HG03066 (cell line): ENCODE measurements around the gene TMED10.
"Not testable (repeated sequence)": the region's sequence is repeated elsewhere in the genome, so short reads cannot be mapped to it uniquely, and the experiment has no call there.

Experiments used
- ATAC-seq: cut with Tn5 transposase; IDR thresholded peaks from one replicate; pipeline ENCODE4 v1.9.1; 2021; ENCODE audit warnings: low read depth; ENCODE audit not compliant: unreplicated experiment

The TMED10 gene

DNA sequence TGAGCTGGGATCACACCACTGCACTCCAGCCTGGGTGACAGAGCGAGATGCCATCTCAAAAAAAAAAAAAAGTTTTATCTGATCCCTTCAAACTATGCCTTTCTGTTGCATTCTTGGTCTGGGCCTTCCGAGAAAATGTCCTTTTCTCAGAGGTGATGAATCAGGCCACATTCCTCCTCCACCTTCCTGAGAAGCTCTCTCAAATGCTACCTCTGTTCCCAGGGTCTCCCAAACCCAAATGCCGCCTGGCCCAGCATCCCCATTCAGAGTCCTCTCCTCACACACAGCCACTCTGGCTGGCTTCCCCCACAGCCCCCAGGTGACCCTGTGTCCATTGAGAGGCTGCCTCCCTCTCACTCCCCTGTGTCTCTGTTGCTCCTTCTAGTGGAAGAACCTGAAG lies 19.7 kb upstream of the TMED10 start:
- no peak for ATAC-seq

DNA sequence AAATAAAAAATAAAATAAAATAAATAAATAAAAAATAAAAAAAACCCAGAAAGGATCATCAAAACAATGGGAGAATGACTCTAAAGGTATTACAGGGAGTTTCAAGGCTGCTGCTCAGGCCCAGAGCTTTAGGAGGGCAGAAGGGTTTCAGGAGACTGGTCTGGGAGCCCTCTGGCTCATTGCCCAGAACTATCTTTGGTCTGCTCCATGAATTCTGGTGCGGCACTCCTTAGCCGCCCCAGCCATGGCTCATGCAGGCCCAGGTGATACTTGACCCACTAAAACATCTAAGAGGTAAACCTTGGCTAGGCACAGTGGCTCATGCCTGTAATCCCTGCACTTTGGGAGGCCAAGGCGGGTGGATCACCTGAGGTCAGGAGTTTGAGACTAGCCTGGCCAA lies 14.7 kb upstream of the TMED10 start:
- ATAC-seq: no peak

DNA sequence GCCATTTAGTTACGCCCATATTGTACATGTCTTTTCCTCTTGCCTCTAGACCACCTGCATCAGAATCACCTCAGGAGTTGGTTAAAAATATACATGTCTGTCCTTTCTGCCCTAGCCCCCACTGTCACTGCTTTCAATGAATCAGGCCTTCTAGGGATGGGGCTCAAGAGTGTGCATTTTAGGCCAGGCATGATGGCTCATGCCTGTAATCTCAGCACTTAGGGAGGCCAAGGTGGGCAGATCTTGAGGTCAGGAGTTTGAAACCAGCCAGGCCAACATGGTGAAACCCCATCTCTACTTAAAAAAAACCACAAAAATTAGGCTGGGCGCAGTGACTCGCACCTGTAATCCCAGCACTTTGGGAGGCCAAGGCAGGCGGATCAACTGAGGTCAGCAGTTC lies 13.6 kb upstream of the TMED10 start:
- no peak for ATAC-seq

DNA sequence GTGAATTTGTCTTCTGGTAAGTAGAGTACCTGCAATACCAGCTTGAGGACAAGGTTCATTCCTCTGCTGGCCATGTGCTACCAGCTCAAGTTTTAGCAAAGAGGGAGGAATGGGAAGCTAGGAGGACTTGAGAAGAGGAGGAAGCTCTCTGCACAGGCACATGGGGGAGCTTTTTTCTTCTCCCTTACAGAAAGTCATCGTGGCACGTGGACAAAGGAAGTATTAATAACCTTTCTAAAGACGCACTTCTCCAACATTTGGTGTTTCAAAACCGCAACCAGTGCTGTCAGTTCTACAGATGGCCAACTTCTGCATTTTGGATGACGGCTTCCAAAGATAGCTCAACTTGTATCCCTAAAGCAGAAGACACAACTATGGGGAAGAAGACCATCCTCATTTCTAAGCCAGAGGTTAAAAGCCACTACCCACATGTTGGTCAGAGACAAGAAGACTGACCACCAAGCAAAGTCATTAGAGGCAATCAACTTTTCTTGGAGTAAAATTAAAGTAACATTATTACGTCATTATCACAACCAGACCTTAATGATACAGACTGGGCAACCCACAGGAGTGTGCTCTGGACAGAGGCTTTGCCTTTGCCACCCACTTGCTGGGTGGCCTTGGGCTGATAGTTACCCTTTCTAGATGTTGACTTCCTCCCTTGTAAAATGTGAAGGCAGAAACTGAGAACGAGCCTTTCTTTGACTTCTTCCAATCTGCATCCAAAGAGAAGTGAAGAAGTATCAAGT lies 12.3 kb upstream of the TMED10 start:
- no peak for ATAC-seq

DNA sequence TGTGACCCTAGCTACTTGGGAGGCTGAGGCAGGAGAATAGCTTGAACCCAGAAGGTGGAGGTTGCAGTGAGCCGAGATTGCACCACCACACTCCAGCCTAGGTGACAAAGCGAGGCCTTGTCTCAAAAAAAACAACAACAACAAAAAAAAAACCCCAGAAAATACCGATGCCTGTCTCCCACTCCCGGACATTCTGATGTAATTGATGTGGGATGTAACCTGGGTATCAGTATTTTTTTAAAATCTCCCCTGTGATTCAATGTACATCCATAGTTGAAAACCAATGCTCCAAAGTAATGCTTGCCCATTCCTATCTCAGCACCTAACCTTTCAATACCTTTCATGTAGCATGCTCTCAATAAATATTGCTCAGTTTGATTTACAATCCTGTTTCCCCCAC lies 11.7 kb upstream of the TMED10 start:
- ATAC-seq: no peak

DNA sequence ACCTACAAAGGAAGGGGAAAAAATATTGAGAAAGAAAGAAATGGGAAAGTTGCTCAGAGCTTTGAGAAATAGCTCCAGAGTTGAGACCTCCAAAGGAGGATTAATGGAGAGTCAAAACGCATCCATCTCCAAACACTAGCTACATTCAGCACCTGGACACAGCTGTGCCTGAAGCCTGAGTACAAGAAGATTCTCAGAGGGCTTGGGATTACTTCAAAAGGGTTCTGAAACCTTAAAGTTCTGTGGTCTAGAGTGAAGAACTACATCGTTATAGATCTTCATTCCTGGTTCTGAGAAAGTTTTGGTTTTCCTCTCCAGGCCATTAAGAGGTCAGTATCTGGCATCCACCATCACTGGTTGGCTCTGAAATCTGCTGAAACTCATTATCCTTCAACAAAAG lies 10.5 kb upstream of the TMED10 start:
- no peak for ATAC-seq

DNA sequence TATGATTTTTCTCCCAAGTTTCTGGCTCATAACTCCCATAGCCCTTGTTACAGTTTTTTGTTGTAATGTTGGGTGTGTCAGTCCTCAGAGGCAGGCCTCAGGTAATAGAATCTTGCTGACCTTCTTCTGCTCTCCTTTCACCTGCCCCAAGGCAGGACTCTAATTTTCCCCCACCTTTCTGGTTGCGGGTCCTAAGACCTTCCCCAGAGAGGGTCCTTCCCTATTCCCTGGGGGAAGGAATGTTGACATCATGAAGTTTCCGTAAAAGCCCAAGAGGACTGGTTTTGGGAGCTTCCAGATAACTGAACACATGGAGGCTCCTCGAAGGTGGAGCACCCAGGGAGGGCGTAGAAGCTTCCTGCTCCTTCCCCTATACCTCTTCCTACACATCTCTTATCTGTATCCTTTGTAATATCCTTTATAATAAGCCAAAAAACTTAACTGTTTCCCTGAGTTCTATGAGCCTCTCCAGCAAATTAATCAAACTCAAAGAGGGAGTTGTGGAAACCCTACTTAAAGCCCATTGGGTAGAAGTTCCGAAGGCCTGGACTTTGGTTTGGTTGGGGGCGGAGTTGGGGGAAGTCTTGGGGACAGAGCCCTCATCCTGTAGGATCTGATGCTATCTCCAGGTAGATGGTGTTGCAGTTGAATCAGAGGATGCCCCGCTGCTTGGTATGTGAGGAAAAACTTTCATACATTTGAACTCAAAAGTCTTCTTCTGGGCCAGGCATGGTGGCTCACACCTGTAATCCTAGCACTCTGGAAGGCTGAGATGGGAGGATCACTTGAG lies 9.0 kb upstream of the TMED10 start:
- ATAC-seq: no peak

DNA sequence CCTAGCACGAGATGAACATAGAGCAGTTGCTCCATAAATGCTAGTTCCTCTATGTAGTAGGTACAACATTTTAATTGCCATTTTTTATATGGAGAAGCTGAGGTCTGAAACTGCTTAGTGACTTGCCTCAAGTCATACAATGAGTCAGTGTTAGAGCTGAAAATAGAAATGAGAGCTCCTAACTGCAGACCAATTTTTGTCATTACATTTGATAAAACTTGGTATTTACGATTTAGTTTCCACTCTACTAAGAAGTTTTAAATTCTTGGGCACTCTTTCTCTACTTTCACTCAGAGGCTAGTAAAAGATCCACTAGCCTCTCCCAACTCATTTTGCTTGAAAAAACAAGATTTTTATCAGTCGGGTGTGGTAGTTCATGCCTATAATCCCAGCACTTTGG lies 8.1 kb upstream of the TMED10 start:
- ATAC-seq: no peak

DNA sequence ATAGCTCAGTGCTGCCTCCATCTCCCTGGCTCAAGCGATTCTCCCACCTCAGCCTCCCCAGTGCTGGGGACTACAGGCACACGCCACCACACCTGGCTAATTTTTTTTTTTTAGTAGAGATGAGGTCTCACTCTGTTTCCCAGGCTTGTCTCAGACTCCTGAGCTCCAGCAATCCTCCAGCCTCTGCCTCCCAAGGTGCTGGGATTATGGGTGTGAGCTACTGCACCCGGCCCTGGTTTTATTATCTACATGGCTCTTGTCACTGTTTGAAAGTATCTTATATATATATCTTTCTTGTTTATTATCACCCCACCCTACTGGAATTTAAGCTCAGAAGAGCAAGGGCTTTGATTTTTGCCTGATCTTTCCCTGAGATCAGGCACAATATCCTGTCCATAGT lies 7.6 kb upstream of the TMED10 start:
- ATAC-seq: no peak

DNA sequence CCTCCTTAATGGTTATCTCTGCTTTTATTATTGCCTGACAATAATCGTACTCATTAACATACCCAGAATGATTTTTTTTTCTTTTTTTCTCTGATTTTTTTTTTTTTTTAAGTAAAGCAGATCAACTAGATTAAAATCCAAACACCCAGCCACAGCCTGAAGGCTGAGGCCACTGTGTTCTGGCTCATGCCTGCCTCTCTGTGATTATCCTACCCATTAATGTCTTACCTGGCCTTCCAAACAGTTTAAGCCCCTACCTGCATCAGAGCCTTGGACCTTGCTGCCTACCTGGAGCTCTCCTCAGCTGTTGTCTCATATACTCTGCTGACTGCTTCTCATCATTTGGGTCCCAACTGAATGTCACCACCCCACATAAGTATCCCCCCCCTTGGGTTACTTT lies 6.8 kb upstream of the TMED10 start:
- no peak for ATAC-seq

DNA sequence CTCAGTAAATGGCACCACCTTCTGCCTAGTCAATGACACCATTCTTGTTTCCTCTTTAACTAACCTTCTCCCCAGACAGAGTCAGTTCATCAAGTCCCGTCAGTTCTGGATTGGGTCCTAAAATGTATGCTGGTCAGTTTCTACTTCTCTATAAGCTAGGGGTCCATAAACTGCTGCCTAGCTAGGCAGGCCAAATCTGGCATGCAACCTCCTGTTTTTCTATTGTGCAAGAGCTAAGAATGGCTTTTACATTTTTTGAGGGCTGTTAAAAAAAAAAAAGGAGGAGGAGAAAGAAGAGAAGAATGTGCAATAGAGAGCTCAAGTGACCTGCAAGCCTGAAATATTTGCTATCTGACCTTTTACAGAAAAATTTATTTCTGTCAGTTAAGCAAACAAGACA lies 6.4 kb upstream of the TMED10 start:
- ATAC-seq: no peak

DNA sequence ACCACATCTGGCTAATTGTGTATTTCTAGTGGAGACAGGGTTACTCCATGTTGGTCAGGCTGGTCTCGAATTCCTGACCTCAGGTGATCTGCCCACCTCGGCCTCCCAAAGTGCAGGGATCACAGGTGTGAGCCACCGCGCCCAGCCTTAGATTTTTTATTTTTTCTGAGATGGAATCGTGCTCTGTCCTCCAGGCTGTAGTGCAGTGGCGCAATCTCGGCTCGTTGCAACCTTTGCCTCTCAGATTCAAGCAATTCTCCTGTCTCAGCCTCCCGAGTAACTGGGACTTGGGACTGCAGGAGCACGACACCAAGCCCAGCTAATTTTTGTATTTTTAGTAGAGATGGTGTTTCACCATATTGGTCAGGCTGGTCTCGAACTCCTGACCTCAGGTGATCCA lies 5.8 kb upstream of the TMED10 start:
- ATAC-seq: not testable (repeated sequence)

DNA sequence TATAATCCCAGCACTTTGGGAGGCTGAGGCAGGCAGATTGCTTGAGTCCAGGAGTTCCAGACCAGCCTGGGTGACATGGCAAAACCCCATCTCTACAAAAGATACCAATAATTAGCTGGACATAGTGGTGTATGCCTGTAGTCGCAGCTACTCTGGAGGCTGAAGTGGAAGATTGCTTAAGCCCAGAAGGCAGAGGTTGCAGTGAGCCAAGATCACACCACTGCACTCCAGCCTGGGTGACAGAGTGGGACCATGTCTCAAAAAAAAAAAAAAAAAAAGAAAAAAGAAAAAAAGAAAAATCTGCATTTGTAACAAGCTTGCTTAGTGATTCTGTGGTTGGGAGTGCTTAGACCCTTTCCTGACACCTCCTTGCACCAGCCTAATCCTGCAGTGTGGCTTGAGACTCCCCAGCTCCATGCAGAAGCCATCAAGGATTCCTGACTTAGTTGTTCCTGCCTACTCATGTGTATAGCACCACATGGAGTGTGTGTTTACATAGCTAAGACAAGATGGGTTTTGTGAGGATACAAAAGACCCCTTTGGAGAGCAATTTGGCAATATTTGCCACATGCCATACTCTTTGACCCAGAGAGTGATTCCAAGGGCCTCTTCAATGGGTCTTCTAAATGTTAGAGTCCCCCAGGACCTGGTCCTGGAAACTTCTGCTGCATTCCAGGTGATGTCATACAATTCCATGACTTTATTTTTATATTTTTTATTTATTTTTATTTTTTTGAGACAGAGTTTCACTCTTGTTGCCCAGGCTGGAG lies 5.1 kb upstream of the TMED10 start:
- ATAC-seq: no peak

DNA sequence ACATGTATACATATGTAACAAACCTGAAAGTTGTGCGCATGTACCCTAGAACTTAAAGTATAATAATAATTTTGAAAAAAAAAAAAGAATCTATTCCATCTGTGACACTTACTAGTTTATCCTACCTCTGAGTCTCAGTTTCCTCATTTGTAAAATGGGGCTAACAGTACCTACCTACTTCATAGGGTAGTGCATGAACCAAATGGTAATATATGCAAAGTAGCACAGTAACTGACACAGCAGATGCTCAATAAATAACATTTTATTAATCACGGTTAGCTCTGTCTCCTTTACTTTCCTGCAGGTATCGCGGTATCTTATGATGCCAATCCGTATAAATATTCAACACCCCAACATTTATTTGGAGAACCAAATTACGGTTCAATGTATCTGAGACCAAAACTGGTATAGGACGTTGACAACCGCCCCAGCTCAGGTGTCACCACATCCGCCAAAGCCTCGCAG lies 703 bp downstream of the TMED10 start:
- peak; percentile 17 for ATAC-seq

DNA sequence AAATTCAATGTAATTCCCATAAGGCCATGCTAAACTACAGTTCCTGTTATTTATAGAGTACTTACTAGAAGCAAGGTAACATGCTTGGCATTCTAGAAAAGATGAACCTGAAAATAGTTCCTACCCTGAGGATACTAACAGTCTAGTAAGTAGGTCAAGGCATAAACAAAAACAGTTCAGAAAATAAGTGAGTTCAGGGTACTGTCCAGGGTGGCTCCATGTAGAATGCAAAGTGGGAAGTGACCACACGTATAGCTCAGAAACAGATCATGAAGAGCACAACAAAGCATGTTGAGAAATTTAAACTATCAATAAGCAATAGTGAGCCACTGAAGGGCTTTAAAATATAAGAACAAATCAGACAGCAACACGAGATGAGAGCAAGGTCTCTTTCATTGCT lies 2.3 kb downstream of the TMED10 start:
- ATAC-seq: no peak

DNA sequence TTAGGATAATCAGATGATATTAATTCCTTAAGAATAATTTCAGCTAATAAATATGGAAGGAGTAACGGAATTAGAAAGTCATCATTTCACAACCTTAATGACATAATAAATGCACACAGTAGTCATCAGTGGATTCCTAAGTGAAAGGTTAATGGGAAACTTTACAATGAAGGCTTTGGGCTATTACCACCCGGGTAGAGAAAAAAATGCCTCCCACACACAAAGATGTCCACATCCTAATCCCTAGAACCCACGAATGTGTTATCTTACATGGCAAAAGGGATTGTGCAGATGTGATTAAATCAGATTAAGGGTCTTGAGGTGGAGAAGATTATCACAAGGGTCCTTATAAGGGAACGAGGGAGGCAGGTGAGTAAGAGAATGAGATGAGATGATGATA lies 5.6 kb downstream of the TMED10 start:
- ATAC-seq: no peak

DNA sequence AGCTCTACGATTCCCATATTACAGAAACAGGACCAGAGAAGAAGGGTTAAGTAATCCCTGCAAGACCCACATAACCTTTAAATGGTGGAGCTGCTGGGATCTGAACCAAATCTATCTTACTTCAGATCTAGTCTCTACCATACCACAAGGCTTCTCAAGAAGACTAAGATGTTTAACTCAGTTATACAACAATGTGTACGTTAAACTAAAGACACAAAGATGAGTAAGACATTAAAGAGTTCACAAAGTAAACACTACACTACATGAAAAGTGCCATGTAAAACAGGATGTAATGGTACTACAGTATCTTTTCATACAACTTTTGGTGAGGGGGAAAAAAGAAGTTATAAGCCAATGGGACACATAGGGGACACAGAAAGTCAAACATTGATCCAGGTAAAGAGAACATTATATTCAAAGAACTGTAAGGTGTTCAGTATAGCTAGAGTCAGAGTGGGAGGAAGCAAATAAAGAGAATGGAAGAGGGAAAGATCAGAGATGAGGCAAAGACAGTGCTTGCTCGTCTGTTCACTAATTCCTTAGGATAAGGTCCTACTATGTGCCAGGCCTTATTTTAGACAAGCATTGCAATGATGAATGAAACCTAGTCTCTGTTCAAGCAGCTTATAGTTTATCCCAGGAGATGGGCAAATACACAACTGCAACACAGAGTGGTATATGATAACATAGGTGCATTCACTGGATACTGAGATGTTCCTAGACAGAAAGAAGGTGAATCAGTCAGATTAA lies 7.7 kb downstream of the TMED10 start:
- no peak for ATAC-seq

DNA sequence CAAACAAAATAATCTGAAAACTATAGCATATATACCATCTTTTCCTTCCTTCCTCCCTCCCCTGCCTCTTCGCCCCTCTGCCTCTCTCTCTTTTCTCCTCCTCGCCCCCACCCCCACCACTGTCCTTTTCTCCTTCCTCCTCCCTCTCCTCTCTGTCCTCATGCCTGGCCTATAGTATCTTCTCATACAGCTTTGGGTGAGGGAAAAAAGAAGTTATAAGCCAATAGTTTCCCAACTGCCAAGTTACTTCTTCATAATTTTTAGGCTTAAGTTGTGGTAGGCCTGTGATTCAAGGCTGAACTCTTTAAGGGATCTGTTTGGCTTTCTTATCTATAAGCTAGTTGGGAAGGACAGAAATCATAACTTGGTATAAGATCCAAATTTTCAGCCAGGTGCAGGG lies 9.1 kb downstream of the TMED10 start:
- no peak for ATAC-seq

DNA sequence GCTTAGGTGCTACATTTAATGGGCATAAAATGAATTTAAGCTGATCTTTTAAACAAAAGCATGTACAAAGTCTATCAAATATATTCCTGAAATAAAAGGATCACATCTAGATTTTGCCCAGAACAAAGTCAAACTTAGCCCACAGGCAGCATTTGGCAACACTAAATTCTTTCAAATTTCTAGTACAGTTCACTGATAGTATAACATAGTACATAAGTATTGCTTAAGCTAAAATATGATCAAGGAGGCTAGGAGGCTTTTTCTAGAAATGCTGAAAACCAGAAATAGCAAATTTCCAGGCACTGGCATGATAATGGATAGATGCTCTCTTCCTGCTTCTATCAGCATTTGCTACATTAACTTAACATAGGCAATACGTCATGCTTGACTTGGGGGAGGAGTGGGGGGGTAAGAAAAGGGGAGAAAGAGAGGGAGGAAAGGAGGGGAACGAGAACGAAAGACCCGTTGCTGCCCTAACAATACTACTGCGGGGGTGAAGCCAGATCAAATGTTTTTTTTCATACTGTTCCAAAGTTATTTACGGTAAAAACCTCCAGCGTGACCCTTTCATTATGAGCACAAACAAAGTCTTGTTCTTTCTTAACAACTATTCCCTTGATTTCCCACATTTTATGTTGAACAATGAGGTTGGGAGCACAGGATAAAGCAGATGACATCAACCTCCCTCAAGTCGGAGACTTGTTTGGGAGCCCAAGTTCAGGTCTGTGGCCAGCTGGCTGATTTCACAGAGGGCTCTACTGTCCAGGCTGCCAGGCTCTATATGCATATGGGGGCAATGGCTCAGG lies 10.6 kb downstream of the TMED10 start:
- ATAC-seq: no peak

DNA sequence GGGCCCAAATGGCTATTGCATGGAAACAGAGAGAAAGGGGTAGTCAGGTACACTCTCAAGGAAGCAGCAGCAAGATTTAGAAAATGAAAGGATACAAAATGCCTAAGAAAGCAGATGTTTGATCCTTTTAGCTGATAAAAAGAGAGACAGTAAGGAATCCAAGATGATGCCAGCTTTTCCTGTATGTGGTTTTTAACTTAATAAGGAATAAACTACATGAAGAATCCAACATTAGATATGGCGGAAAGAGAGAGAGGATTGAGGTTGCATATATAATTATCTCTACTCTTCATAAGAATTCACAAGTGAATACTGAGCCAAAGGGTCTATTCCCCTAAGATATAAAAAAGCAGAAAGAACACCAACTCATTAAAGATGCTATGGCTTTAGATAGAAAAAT lies 11.6 kb downstream of the TMED10 start:
- ATAC-seq: no peak
